GM18861 (cell line): ENCODE data around the gene SLC38A2.

Experiments used
- ATAC-seq: cut with Tn5 transposase; IDR thresholded peaks from one replicate; pipeline ENCODE4 v1.9.1; 2021; ENCODE audit not compliant: unreplicated experiment

Gene SLC38A2

DNA sequence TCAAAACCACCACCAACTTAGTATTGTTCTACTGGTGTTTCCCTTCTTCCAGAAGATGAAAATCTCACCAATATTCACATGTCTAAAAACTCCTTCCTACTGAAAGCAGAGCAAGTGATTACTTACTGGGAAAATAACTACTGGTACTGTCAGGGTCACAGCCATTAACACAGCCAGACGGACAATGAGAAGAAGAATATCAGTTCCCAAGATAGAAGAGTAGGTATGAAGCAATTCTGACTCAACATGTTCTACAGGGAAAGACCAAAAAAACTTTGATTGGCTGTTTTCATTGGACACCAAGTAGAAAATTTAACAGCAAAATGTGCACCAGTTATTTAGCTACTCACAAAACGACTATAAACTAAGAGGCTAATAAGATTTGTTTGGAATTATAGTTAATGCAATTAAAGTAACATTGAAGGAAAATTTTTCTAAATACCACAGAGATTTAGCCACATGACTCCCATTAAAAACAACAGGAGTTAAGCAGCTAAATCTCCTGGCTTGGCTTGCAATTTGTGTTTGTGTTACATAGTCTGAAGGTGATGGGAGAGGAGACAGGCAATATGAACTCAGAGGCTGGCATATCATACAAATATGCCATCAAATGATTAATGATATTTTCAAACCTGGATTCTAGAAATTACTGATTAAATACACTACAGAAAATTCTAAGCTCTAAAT is 9.5 kb downstream of the SLC38A2 start:
- ATAC-seq = no peak

DNA sequence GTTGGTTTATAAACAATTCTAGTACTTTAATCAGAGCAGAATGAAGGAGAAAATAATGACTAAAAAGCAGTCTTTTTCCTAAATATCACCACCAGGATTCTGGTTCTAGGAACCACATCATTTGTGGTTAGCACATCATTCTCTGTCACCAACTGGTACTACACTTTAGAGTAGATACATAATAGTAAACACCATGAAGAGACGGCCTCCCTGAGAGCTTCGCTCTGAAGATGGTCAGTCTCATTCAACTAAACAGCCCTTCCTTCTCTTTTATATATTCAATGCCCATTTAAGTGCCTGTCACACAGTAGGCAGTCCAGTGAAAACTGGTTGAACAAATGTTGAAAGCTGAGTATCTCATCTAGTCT is 10.9 kb downstream of the SLC38A2 start:
- ATAC-seq = no peak

GRCh38 chr12:46360908-46361666 is 11.5 kb downstream of the SLC38A2 start:
- peak; percentile 72 for ATAC-seq

GRCh38 chr12:46360370-46360769 is 12.2 kb downstream of the SLC38A2 start:
- no peak for ATAC-seq

DNA sequence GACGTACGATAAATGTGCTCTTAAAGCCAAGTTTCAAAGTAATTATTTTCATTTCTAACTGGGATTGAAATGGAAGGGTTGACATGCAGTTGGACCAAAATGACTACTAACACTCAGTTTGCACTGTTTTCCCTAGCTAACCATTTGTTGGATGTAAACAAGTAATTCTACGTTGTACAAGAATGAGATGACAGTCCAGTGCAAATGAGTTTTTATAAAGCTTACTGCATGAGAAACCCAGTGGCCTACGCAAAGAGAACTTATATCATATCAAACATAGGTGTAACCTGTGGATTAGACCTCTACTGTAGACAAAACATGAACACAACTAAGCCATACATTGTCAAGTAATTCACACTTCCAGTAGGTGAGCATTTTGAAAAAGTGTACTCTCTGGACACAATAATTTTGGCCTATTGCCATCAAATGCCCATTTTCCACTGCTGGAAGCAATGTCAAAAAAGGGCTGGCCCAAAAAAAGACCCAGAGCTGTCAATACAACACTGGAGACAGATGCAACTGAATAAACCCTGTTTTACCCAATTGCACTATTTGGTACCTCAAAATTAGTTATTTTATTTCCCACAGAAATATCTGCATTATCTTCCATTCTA is 12.8 kb downstream of the SLC38A2 start:
- no peak for ATAC-seq

DNA sequence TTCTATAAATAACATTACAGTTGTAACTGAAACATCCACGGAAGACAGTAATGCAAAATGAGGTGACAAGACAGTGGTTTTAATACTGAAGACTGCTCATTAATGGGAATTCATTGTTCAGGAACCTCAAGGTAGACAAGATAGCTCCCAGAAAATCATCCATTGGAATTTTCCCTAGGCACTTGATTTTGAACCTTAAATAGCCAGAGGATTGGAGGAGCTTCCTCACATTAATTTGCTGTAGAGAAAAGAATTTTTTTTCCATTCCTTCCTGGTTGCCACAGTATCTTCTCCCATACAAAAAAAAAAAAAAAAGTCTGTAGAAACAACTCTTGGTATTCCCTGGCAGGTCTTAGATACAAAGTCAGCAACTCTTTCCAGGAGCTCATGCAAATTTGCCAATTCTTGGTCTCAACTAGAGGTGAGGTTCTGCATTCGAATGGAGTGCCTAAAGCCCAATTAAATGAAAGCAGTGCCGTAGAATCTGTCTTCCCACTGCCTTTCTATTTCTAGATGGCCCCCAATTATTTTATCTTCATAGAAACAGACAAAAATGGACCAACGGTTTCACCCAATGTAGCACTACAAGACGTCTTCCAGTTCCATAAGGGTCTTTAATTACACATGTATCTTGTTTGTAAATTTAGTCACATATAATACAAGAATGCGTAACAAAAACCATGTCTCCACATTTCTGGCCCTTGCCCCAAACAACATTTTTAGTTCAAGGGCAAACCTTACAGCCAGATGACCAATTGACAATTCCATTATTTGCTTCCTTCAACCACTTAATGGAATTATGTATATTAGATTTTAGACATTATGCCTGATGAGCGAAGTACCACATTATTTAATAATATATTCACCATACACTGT is 13.5 kb downstream of the SLC38A2 start:
- ATAC-seq = no peak

DNA sequence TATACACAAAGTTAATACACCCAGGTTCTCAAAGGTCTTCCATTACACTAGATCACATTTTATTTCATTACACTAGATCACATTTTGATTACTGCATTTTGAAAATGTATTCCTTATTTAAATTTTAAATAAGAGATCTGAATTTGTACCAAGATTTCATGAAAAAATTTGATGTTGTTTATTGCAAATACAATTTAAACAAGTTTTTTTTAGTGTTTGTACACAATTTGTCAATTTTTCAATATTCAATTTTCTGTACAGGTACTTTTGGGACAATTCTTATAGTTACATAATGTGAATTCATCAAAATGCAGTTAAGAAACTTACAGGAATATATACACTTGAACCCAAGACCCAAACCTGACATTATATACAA is 14.3 kb downstream of the SLC38A2 start:
- ATAC-seq = no peak

DNA sequence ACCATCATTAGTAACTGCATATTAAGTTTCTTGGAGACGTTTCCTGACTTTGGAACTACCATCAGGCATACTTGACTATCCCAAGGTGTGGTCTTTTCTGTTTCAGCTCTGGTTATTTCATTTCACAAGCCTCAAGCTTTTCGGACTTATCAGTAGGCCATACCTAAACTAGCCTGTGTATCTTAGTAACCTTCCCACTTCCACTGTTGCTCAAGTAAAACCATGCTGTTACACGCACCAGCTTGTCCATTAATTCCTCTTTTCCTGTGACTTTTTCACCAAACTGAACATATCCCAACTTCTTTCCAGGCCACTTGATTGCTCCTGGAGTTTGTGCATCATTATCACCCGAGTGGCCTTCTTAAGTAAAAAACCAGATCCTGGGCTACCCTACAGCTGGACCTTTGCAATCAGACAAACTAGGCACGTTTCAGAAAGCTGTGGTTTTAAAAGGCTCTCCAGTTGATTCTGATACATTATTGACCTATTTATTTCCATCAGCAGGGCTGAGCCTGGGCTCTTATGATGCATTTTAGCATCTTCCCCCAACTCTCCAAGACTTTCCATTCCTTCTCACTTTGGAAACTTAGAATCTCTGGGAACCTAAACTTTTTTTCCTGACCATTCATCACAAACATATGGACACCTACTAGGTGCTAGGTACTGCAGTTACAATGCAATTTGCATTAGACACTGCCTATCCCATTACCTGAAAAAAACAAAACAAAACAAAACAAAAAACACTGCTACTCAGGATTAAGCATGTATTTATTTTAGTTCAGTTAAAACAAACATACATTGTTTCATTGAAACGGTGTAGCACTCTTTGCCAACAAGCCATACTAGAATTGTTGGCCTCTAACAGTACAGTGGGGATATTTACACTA is 14.9 kb downstream of the SLC38A2 start:
- ATAC-seq = no peak

GRCh38 chr12:46356655-46357437 is 15.7 kb downstream of the SLC38A2 start:
- no peak for ATAC-seq

GRCh38 chr12:46354802-46355199 is 17.8 kb downstream of the SLC38A2 start:
- ATAC-seq = no peak

DNA sequence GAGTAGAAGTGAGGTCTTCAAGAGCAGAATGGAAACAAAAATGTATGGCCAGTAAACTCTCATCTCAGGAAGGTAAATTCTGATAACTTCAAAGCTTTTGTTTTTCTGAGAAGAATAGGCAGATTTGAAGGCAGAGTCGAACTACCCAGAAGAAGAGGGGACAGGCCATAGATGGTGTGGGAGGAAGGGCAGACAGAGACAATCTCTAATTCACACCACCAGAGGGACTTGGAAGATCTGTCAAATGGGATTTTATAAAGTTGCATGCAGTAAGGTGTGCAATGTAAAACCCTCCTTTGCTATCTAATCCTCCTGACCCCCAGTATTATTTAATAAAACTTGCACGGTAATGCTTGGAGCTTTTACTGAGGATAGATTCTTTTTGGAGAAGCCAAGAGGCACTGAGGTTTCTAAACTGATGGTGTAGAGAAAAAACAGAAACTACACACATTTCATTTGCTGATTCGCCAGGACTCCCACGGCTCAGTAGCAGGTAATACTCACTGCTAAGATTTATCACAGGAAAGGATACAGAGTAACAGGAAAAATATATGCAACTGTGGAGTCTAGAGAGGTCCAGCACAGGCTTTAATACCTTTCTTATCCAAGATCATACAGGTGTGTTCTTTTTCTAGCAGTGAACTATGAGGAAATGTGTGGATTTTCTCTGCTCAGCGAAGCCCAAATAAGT is 18.3 kb downstream of the SLC38A2 start:
- ATAC-seq = no peak

GRCh38 chr12:46351886-46352650 is 20.5 kb downstream of the SLC38A2 start:
- ATAC-seq = no peak

- ATAC-seq = no peak
Measured at GRCh38 chr12:46351138-46351537, 21.4 kb downstream of the SLC38A2 start.

DNA sequence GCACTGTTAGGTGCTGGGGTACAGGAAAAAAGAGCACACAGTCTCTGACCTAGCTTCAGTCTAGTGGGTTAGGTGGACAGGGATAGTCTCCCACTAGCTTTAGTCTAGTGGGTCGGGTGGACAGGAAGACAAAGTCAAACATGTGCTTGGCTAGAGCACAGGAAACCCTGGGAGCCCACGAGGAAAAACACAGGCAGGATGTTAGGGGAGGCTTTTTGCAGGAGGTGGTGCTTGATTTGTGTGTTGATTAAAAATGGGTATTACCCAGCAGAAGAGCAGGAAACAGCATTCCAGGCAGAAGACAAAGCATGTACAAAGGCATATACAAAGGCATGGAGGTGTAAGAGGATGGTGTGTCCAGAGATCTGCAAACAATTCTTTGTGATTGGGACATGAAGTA is 23.3 kb downstream of the SLC38A2 start:
- no peak for ATAC-seq

DNA sequence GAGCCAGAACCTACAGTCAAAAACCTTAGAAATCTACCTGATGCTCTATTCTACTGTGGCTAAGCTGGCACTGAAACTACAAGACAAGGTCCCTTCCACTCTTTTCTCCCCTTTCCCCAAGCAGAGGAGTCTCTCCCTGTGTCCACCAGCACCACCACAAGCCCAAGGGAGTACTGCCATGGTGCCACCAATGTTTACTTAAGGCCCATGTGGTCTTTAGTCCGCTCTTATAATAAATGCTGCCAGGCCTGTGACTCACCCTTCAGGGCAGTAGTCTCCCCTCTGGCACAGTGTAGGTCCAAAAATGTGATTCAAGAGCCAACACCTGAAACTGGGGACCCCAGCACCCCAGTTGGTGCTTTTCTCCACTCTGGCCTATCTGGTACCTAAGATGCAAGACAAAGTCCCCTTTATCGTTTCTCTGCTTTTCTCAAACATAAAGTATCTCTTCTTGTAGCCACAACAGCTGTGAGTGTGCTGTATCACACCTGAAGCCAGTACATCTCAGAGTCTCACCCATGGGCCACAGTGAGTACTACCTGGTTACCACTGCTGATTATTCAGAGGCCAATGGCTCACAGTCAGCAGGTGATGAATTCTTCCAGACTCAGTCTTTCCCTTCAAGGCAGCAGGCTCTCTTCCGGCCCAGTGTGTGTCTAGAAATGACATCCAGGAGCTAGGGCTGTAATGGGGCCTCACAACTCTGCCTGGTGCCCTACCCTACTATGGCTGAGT is 29.3 kb downstream of the SLC38A2 start:
- ATAC-seq = no peak

DNA sequence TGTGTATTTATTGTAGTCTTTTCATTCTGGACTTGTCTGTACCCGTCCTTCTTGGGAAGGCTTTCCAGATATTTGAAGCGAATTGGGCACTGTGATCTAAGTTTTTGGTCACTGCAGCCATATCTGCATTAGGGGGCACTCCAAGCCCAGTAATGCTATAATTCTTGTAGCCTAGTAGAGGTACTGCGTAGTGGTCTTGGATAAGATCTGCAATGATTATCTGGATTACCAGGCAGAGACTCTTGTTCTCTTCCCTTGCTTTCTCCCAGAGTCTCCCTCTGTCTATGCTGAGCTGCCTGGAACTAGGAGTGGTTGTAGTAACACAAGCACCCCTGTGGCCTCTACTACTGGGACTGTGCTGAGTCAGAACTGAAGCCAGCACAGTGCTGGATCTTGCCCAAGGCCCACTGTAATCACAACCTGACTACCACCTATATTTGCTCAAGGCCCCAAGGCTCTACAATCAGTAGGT is 30.0 kb downstream of the SLC38A2 start:
- ATAC-seq = no peak

DNA sequence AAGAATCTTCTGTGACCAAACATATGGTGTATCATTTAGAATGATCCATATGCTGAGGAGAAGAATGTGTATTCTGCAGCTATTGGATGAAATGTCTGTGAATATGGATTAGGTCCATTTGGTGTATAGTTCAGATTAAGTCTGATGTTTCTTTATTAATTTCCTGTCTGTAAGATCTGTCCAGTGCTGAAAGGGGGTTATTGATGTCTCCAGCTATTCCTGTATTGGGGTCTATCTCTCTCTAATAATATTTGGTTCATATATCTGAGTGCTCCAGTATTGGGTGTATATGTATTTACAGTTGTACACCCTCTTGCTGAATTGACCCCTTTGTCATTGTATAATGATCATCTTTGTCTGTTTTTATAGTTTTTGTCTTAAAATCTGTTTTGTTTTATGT is 33.5 kb downstream of the SLC38A2 start:
- no peak for ATAC-seq
